Thoracic aorta (tissue), 2 donors: ENCODE results near the gene PTN. TPM values are rescaled to one million over a fixed set of nuclear protein-coding genes. Genes with fewer than 3 reads are reported as not detected.

ENCODE experiments used
- ATAC-seq: fragments of 150-250 bp; one replicate; pipeline ENCODE4 v1.8.0; 2017; ENCODE audit warnings: low read depth; ENCODE audit not compliant: insufficient number of reproducible peaks, low FRiP score
- DNase-seq: peaks from one replicate; pipeline ENCODE4 v3.0.0-alpha.2; 2020; ENCODE audit warnings: low spot score
- H3K27ac ChIP-seq, 2 donors: fragments of 200-600 bp; sonication (generic); 1 replicate in 1 of 2; 2 replicates in 1 of 2; pipeline ENCODE4 v1.5.1; 2016; ENCODE audit warnings: mild to moderate bottlenecking in 2 of 2, moderate library complexity in 2 of 2
- H3K27me3 ChIP-seq: fragments of 200-600 bp; sonication (generic); replicated peaks from 2 replicates; pipeline ENCODE4 v1.6.0; 2016; ENCODE audit warnings: mild to moderate bottlenecking; ENCODE audit not compliant: insufficient read depth
- H3K36me3 ChIP-seq: fragments of 200-600 bp; sonication (generic); one replicate; pipeline ENCODE4 v1.5.1; 2016
- H3K4me1 ChIP-seq, 2 donors: fragments of 200-600 bp; sonication (generic); 1 replicate in 1 of 2; 2 replicates in 1 of 2; pipeline versions ENCODE4 v1.5.1 to v1.6.0; 2016; ENCODE audit warnings: low read depth in 2 of 2, mild to moderate bottlenecking in 1 of 2; ENCODE audit not compliant: control insufficient read depth in 1 of 2
- H3K4me3 ChIP-seq: fragments of 200-600 bp; sonication (generic); 2 replicates; pipeline ENCODE4 v1.5.1; 2016; ENCODE audit warnings: mild to moderate bottlenecking
- H3K9me3 ChIP-seq: fragments of 200-600 bp; sonication (generic); 2 replicates; pipeline ENCODE4 v1.5.1; 2016
- total RNA-seq, 2 donors: library from RNA; depleted of rRNA; stranded (reverse); fragments of >200 nt; gene quantifications; one replicate each; pipeline versions ENCODE4 v1.1.0 to v1.2.3, GENCODE V29; 2016
- TF ChIP-seq, protein P1 (sequence below): fragments of 200-600 bp; sonication (generic); IDR thresholded peaks from one replicate; pipeline ENCODE4 v1.5.1; 2019; ENCODE audit warnings: antibody characterized with exemption

The PTN gene
- total RNA-seq, 2 donors from 2014 or later, result 4.7 to 12.5 TPM

DNA sequence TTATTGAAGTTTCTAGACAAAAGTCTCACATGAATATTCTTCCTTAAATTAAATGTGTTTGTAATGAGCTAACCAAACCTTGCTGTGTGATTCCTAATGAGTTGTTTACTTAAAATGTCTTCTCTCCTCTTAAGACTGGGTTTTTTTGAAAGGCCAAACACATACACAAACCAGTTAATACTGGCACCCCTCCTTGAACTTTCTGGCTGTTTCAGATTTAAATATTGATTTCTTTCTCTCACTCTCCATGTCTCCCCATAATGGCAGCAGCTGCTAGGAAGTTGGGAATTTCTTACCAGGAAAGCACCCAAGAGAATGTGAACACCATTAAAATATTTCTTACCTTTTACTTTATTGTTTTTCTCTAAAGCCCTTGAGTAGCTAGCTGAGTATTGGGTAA, 11.4 kb upstream of the PTN start:
- DNase-seq, result no peak
- TF ChIP-seq, protein P1, sequence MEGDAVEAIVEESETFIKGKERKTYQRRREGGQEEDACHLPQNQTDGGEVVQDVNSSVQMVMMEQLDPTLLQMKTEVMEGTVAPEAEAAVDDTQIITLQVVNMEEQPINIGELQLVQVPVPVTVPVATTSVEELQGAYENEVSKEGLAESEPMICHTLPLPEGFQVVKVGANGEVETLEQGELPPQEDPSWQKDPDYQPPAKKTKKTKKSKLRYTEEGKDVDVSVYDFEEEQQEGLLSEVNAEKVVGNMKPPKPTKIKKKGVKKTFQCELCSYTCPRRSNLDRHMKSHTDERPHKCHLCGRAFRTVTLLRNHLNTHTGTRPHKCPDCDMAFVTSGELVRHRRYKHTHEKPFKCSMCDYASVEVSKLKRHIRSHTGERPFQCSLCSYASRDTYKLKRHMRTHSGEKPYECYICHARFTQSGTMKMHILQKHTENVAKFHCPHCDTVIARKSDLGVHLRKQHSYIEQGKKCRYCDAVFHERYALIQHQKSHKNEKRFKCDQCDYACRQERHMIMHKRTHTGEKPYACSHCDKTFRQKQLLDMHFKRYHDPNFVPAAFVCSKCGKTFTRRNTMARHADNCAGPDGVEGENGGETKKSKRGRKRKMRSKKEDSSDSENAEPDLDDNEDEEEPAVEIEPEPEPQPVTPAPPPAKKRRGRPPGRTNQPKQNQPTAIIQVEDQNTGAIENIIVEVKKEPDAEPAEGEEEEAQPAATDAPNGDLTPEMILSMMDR, result no peak
- Histone ChIP-seq H3K4me1 (no peaks in the 10 kb centered on the region), H3K27me3 (no peaks in the 10 kb centered on the region), H3K36me3 (no peaks in the 10 kb centered on the region), H3K9me3 (no peaks in the 10 kb centered on the region), H3K4me3 (no peak overlapping the region), H3K27ac (no peak overlapping the region)
- no peak for ATAC-seq

GRCh38 chr7:137354396-137354795, 10.9 kb upstream of the PTN start:
- TF ChIP-seq, protein P1, result no peak
- Histone ChIP-seq H3K4me3 (no peak overlapping the region), H3K4me1 (no peaks in the 10 kb centered on the region), H3K9me3 (no peaks in the 10 kb centered on the region), H3K27ac (no peak overlapping the region), H3K36me3 (no peaks in the 10 kb centered on the region), H3K27me3 (no peaks in the 10 kb centered on the region)
- ATAC-seq (no peak), DNase-seq (no peak)

DNA sequence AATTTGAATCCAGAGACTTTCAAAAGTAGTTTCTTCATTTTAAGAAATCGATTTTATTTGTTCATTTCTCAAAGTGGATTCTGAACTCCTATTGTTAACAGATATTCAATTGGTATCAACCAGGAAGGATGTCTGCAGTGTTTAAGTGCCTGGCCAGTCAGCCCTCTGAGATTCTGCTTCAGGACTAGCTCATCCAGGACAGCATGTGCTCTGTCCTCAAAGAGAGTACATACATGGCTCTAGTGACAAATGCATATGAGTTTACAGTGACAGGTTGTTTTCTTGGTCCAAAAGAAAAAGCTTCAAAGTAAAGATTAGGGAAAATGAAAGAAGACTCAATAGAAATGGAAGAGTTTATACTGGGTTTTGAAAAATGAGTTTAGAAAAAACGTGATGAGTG, 8.4 kb upstream of the PTN start:
- H3K27ac ChIP-seq, result no peak overlapping the region
- H3K4me3 ChIP-seq, result no peak overlapping the region
- H3K9me3 ChIP-seq, result no peaks in the 10 kb centered on the region
- H3K36me3 ChIP-seq, result no peaks in the 10 kb centered on the region
- no peaks in the 10 kb centered on the region for H3K4me1 ChIP-seq
- H3K27me3 ChIP-seq, result no peaks in the 10 kb centered on the region
- TF ChIP-seq, protein P1, result no peak
- DNase-seq (no peak), ATAC-seq (no peak)

GRCh38 chr7:137345799-137346449, 2.4 kb upstream of the PTN start:
- no peak for DNase-seq
- TF ChIP-seq, protein P1, result no peak
- Histone ChIP-seq H3K36me3 (no peaks in the 10 kb centered on the region), H3K27ac (no peak overlapping the region), H3K27me3 (no peaks in the 10 kb centered on the region), H3K4me3 (no peak overlapping the region), H3K4me1 (peaks cover 0 to 5% of the 10 kb centered on the region in 2 donors), H3K9me3 (no peaks in the 10 kb centered on the region)
- ATAC-seq, result no peak

DNA sequence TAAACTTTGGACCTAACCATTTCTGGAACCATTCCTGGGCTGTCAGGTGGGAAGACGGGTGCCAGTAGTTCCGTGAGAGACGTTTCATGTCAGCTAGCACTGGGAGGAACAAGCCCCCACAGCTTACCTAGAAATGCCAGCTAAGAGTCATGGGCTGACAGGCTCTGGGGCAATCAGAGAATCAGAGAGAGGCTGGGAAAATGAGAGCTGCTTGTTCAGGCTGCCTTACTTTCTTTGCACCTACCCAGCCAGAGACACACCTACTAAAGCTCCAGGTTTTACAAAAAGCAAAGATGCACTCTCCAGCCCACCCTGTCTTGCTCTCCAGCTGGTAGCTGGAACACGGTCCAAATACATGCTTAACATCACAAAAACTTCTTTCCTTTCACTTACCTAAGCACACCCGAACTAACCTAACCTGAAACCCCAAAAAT, 688 bp downstream of the PTN start:
- Histone ChIP-seq H3K4me1 (peaks cover 0 to 5% of the 10 kb centered on the region in 2 donors), H3K27me3 (no peaks in the 10 kb centered on the region), H3K36me3 (no peaks in the 10 kb centered on the region), H3K4me3 (peak overlapping the region; percentile 57), H3K27ac (no peak overlapping the region), H3K9me3 (no peaks in the 10 kb centered on the region)
- no peak for DNase-seq
- TF ChIP-seq, protein P1, result no peak
- no peak for ATAC-seq
